ENCODE results near the gene GHITM. TPM values are rescaled to one million over a fixed set of nuclear protein-coding genes. Genes with fewer than 3 reads are reported as not detected.
A peak's percentile ranks its signal among the peaks of the same experiment; 100 is the strongest.
"Not testable (repeated sequence)": the region's sequence is repeated elsewhere in the genome, so short reads cannot be mapped to it uniquely, and the experiment has no call there.

GHITM gene
- total and polyA plus RNA-seq, 2 donors from 2014 or later: 134 to 376 TPM

GRCh38 chr10:84140036-84140379 lies 699 bp downstream of the GHITM start:
- DNase-seq: peak in 2 of 5 donors; percentile 25 to 39
- Histone ChIP-seq H3K36me3 (ENCODE audit: control insufficient read depth in 2 of 3, insufficient read depth in 3 of 3, low read length in 3 of 3) (peaks cover 8 to 25% (median 17%) of the 10 kb centered on the region in 3 donors), H3K9me3 (ENCODE audit: control insufficient read depth in 2 of 3, insufficient read depth in 1 of 3, low read length in 3 of 3) (no peaks in the 10 kb centered on the region), H3K9ac (ENCODE audit: low read length in 3 of 3) (peak overlapping the region; percentile 93 to 99 (median 99)), H3K4me1 (ENCODE audit: control insufficient read depth in 2 of 3, insufficient read depth in 2 of 3, low read depth in 1 of 3, low read length in 3 of 3) (peaks cover 2 to 11% (median 7%) of the 10 kb centered on the region in 3 donors), H3K27me3 (ENCODE audit: control insufficient read depth, insufficient read depth, low read length) (no peaks in the 10 kb centered on the region), H3K27ac (ENCODE audit: low read depth in 2 of 2, low read length in 2 of 2) (peak overlapping the region; percentile 97 to 98), H3K4me3 (ENCODE audit: low read length in 3 of 3) (peak overlapping the region; percentile 97 to 98 (median 97))
- intact Hi-C loops (cut with DNase I): loop anchor here (10.0 kb wide), 1 partner anchor 65 kb away; no protein-coding TSS in a partner anchor
- no peak for FAIRE-seq
- TF ChIP-seq, protein P1, sequence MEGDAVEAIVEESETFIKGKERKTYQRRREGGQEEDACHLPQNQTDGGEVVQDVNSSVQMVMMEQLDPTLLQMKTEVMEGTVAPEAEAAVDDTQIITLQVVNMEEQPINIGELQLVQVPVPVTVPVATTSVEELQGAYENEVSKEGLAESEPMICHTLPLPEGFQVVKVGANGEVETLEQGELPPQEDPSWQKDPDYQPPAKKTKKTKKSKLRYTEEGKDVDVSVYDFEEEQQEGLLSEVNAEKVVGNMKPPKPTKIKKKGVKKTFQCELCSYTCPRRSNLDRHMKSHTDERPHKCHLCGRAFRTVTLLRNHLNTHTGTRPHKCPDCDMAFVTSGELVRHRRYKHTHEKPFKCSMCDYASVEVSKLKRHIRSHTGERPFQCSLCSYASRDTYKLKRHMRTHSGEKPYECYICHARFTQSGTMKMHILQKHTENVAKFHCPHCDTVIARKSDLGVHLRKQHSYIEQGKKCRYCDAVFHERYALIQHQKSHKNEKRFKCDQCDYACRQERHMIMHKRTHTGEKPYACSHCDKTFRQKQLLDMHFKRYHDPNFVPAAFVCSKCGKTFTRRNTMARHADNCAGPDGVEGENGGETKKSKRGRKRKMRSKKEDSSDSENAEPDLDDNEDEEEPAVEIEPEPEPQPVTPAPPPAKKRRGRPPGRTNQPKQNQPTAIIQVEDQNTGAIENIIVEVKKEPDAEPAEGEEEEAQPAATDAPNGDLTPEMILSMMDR (IDR thresholded peaks at IDR 0.05; ENCODE audit: borderline replicate concordance, extremely low read depth, insufficient read depth): no peak

DNA sequence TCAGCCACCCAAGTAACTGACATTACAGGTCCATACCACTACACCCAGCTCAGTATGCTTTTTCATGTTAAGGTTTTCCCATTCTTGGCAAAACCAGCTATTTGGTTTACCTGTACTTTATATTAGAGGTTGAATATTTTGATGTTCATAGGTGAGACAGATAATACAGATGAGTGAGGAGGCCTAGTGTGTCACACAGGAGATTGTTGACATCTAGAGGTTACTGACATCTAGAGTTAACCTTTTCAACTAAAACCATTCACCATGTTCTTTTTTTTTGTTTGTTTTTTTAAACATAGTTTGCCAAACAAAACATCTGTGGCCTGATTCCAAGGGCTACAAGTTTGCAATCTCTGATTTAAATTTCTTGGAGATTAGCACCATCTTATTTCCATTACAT lies 8.0 kb downstream of the GHITM start:
- no peaks in the 10 kb centered on the region for H3K4me1 ChIP-seq (ENCODE audit: control insufficient read depth in 2 of 3, insufficient read depth in 2 of 3, low read depth in 1 of 3, low read length in 3 of 3)
- H3K27ac ChIP-seq (ENCODE audit: low read depth in 2 of 2, low read length in 2 of 2): no peak overlapping the region
- TF ChIP-seq, protein P1 (IDR thresholded peaks at IDR 0.05; ENCODE audit: borderline replicate concordance, extremely low read depth, insufficient read depth): no peak
- intact Hi-C loops (cut with DNase I): loop anchor here (10.0 kb wide), 1 partner anchor 57 kb away; no protein-coding TSS in a partner anchor
- H3K9ac ChIP-seq (ENCODE audit: low read length in 3 of 3): no peak overlapping the region
- H3K4me3 ChIP-seq (ENCODE audit: low read length in 3 of 3): no peak overlapping the region
- peaks cover 12 to 78% (median 55%) of the 10 kb centered on the region in 3 donors for H3K36me3 ChIP-seq (ENCODE audit: control insufficient read depth in 2 of 3, insufficient read depth in 3 of 3, low read length in 3 of 3)
- H3K9me3 ChIP-seq (ENCODE audit: control insufficient read depth in 2 of 3, insufficient read depth in 1 of 3, low read length in 3 of 3): no peaks in the 10 kb centered on the region
- no peak for FAIRE-seq
- no peaks in the 10 kb centered on the region for H3K27me3 ChIP-seq (ENCODE audit: control insufficient read depth, insufficient read depth, low read length)
- no peak for DNase-seq

GRCh38 chr10:84148006-84148597 lies 8.8 kb downstream of the GHITM start:
- intact Hi-C loops (cut with DNase I): loop anchor here (10.0 kb wide), 1 partner anchor 57 kb away; no protein-coding TSS in a partner anchor
- H3K4me1 ChIP-seq (ENCODE audit: control insufficient read depth in 2 of 3, insufficient read depth in 2 of 3, low read depth in 1 of 3, low read length in 3 of 3); H3K4me3 ChIP-seq (ENCODE audit: low read length in 3 of 3); H3K9me3 ChIP-seq (ENCODE audit: control insufficient read depth in 2 of 3, insufficient read depth in 1 of 3, low read length in 3 of 3); H3K9ac ChIP-seq (ENCODE audit: low read length in 3 of 3); H3K27me3 ChIP-seq (ENCODE audit: control insufficient read depth, insufficient read depth, low read length); H3K27ac ChIP-seq (ENCODE audit: low read depth in 2 of 2, low read length in 2 of 2): not testable (repeated sequence)
- peaks cover 15 to 78% (median 58%) of the 10 kb centered on the region in 3 donors for H3K36me3 ChIP-seq (ENCODE audit: control insufficient read depth in 2 of 3, insufficient read depth in 3 of 3, low read length in 3 of 3)
- peak in 2 of 5 donors; percentile 31 to 46 for DNase-seq
- FAIRE-seq: peak; percentile 88
- TF ChIP-seq, protein P1 (IDR thresholded peaks at IDR 0.05; ENCODE audit: borderline replicate concordance, extremely low read depth, insufficient read depth): peak; percentile 53

Measured in kidney (tissue), 14 donors.